GM10248 (cell line): Measurements from ENCODE around the gene ALG8.

ENCODE experiments used
- CTCF ChIA-PET: fragments of 300-600 bp; sonication (Branson Sonifier 250); formaldehyde crosslinking; extraction: SDS; loops from one replicate; lab custom pipeline; 2021; ENCODE audit warnings: antibody characterized with exemption; lab: Yijun Ruan, JAX
- POLR2A ChIA-PET: fragments of 350-650 bp; sonication (Branson Sonifier 250); formaldehyde crosslinking; extraction: SDS; loops from one replicate; lab custom pipeline; 2020; ENCODE audit warnings: antibody characterized with exemption; lab: Yijun Ruan, JAX
- DNase-seq: peaks from one replicate; pipeline ENCODE4 v3.0.0; 2012; ENCODE audit errors: extremely low spot score
- CTCF ChIP-seq: IDR thresholded peaks from 2 replicates; pipeline ENCODE4 v1.5.1; 2012; ENCODE audit warnings: mild to moderate bottlenecking, low read depth; ENCODE audit errors: extremely low read depth, missing control alignments, control extremely low read depth

The ALG8 gene

GRCh38 chr11:78139422-78140391 is at the start of gene ALG8:
Gene ALG8 (minus strand): TSS chr11:78139626. CDS start chr11:78139588, 38 bp downstream.
- TF ChIP-seq CTCF: no peak
- ChIA-PET POLR2A (interaction anchor here (1.1 kb wide), 1 partner anchor 16 kb away, joined by 4 read pairs; no protein-coding TSS in a partner anchor), CTCF (interaction anchor here (0.9 to 2.8 kb wide), 5 partner anchors 10 to 425 kb away, joined by 3 to 10 read pairs (median 4); no protein-coding TSS in a partner anchor)
- peak; percentile 98 for DNase-seq

- TF ChIP-seq CTCF: no peak
- peak; percentile 98 for DNase-seq
- POLR2A ChIA-PET: interaction anchor here (0.6 to 0.7 kb wide), 2 partner anchors 139 to 706 kb away, joined by 7 to 10 read pairs; no protein-coding TSS in a partner anchor
- CTCF ChIA-PET: interaction anchor here (0.8 to 1.9 kb wide), 5 partner anchors 13 to 232 kb away, joined by 3 to 6 read pairs (median 4); no protein-coding TSS in a partner anchor
These were observed 49.1 kb upstream of the ALG8 start, which contains the start of the genes KCTD21 and USP35 for GRCh38 chr11:78188286-78189173. Gene KCTD21 (minus strand): TSS chr11:78188626. CDS start chr11:78174554, 14,072 bp downstream. Gene USP35 (plus strand): TSS chr11:78188919. CDS start chr11:78196246, 7,327 bp downstream.

GRCh38 chr11:78187366-78188285 is 48.2 kb upstream of the ALG8 start:
- TF ChIP-seq CTCF: no peak
- ChIA-PET POLR2A (interaction anchor here (0.6 to 0.7 kb wide), 3 partner anchors 138 to 705 kb away, joined by 5 to 10 read pairs (median 7); no protein-coding TSS in a partner anchor), CTCF (interaction anchor here (0.9 to 1.5 kb wide), 2 partner anchors 41 to 50 kb away, joined by 3 to 6 read pairs; no protein-coding TSS in a partner anchor)
- DNase-seq: peak; percentile 77

GRCh38 chr11:78181185-78181584 is 41.8 kb upstream of the ALG8 start:
- POLR2A ChIA-PET: no interaction called here
- DNase-seq: no peak
- TF ChIP-seq CTCF: no peak
- CTCF ChIA-PET: no interaction called here

GRCh38 chr11:78180751-78181150 is 41.3 kb upstream of the ALG8 start:
- ChIA-PET POLR2A (no interaction called here), CTCF (no interaction called here)
- DNase-seq: no peak
- no peak for TF ChIP-seq CTCF
